ENCODE measurements around the gene ZNF235.

The ZNF235 gene

GRCh38 chr19:44236384-44236783 is 68.4 kb downstream of the ZNF235 start:
- no peaks in the 10 kb centered on the region for H3K79me2 ChIP-seq (ENCODE audit: insufficient read depth, low read length)
- no peaks in the 10 kb centered on the region for H3F3A ChIP-seq (ENCODE audit: insufficient read depth)
- no peak overlapping the region for H3K4me3 ChIP-seq (ENCODE audit: insufficient read depth, low read length, poor library complexity, severe bottlenecking)
- peaks cover 44% of the 10 kb centered on the region for H3K36me3 ChIP-seq (ENCODE audit: low read length)
- TF ChIP-seq CTCF (IDR thresholded peaks at IDR 0.05; ENCODE audit: insufficient read depth, low read length, poor library complexity, severe bottlenecking) = no peak
- no peak for TF ChIP-seq EZH2phosphoT487 (conservative IDR thresholded peaks at IDR 0.05; ENCODE audit: low read length)
- no peak overlapping the region for H3K27ac ChIP-seq (ENCODE audit: low read depth, low read length)
- no peaks in the 10 kb centered on the region for H3K9me3 ChIP-seq (ENCODE audit: insufficient read depth, low read length)
- H3K9me2 ChIP-seq (replicated peaks; ENCODE audit: insufficient read depth, low read length) = no peaks in the 10 kb centered on the region
- H3K4me2 ChIP-seq (ENCODE audit: low read depth, low read length, poor library complexity, severe bottlenecking) = no peak overlapping the region
- no peaks in the 10 kb centered on the region for H4K20me1 ChIP-seq (ENCODE audit: low read depth, low read length)
- H2AFZ ChIP-seq (ENCODE audit: low read depth, low read length, severe bottlenecking) = no peak overlapping the region
- no peak overlapping the region for H3K9ac ChIP-seq (ENCODE audit: low read length)
- H3K27me3 ChIP-seq (ENCODE audit: low read length) = no peaks in the 10 kb centered on the region
